ENCODE data around the gene GMDS.

The GMDS gene

GRCh38 chr6:1606780-1607515, 638.5 kb downstream of the GMDS start:
- peak; percentile 18 for DNase-seq

GRCh38 chr6:1605893-1606779, 639.3 kb downstream of the GMDS start:
- no peak for DNase-seq

- DNase-seq: no peak
These were observed 640.2 kb downstream of the GMDS start for GRCh38 chr6:1605004-1605892.

- DNase-seq: no peak
These were observed 641.0 kb downstream of the GMDS start for GRCh38 chr6:1604158-1605003.

- DNase-seq: no peak
These were observed 641.7 kb downstream of the GMDS start for GRCh38 chr6:1603708-1604107.

GRCh38 chr6:1602049-1602713, 643.2 kb downstream of the GMDS start:
- no peak for DNase-seq

GRCh38 chr6:1601158-1602048, 644.0 kb downstream of the GMDS start:
- no peak for DNase-seq

GRCh38 chr6:1600764-1601157, 644.6 kb downstream of the GMDS start:
- DNase-seq: no peak

GRCh38 chr6:1600063-1600763, 645.2 kb downstream of the GMDS start:
- no peak for DNase-seq

- no peak for DNase-seq
These were observed 645.9 kb downstream of the GMDS start for GRCh38 chr6:1599469-1599868.

GRCh38 chr6:1598886-1599285, 646.5 kb downstream of the GMDS start:
- DNase-seq: no peak

- DNase-seq: no peak
These were observed 647.0 kb downstream of the GMDS start for GRCh38 chr6:1598433-1598832.

- DNase-seq: no peak
These were observed 647.5 kb downstream of the GMDS start for GRCh38 chr6:1597924-1598323.

- no peak for DNase-seq
These were observed 648.2 kb downstream of the GMDS start for GRCh38 chr6:1597121-1597744.

- DNase-seq: peak; percentile 18
These were observed 649.1 kb downstream of the GMDS start for GRCh38 chr6:1596088-1596852.

- DNase-seq: no peak
These were observed 649.9 kb downstream of the GMDS start for GRCh38 chr6:1595271-1596087.

- no peak for DNase-seq
These were observed 650.8 kb downstream of the GMDS start for GRCh38 chr6:1594445-1595200.
